Thyroid gland (tissue), 4 donors: ENCODE data around the gene CIT. TPM values are rescaled to one million over a fixed set of nuclear protein-coding genes. Genes with fewer than 3 reads are reported as not detected.

Experiments used
- DNase-seq, 2 donors: peaks; one replicate each; pipeline ENCODE4 v3.0.0-alpha.2; 2019
- H3K27ac ChIP-seq, 3 donors: fragments of 200-600 bp; sonication (generic); 1 replicate in 2 of 3; 2 replicates in 1 of 3; pipeline ENCODE4 v1.5.1; 2016 to 2019; ENCODE audit warnings: mild to moderate bottlenecking in 1 of 3, moderate library complexity in 1 of 3
- H3K27me3 ChIP-seq: fragments of 200-600 bp; sonication (generic); one replicate; pipeline ENCODE4 v1.5.1; 2019
- H3K36me3 ChIP-seq, 2 donors: fragments of 200-600 bp; sonication (generic); one replicate each; pipeline ENCODE4 v1.5.1; 2016 to 2019
- H3K4me1 ChIP-seq, 2 donors: fragments of 200-600 bp; sonication (generic); one replicate each; pipeline ENCODE4 v1.5.1; 2017 to 2019
- H3K4me3 ChIP-seq, 3 donors: fragments of 200-600 bp; sonication (generic); replicated peaks in 1 of 3; 1 replicate in 2 of 3; 2 replicates in 1 of 3; pipeline ENCODE4 v1.5.1; 2016; ENCODE audit warnings: mild to moderate bottlenecking in 1 of 3
- H3K9me3 ChIP-seq: fragments of 200-600 bp; sonication (generic); one replicate; pipeline ENCODE4 v1.5.1; 2017
- POLR2A ChIP-seq, 2 donors: fragments of 450-650 bp; IDR thresholded peaks; one replicate each; pipeline ENCODE4 v1.6.1; 2017; ENCODE audit warnings: antibody characterized with exemption in 2 of 2, mild to moderate bottlenecking in 2 of 2, moderate library complexity in 1 of 2
- WGBS, 2 donors: methylation state at CpG; one replicate each; pipeline ENCODE4 v1.1.5; 2017; 5-methylcytosine and 5-hydroxymethylcytosine counted together
- intact Hi-C: fragments of 100-400 bp; cut with DNase I; formaldehyde crosslinking; loops from one replicate; pipeline ENCODE4 v1.15.1; 2023
- total RNA-seq, 4 donors: library from RNA; depleted of rRNA; stranded (reverse); fragments of >200 nt; gene quantifications; one replicate each; pipeline ENCODE4 v1.2.3, GENCODE V29; 2016
- TF ChIP-seq, protein P1 (sequence below), 6 experiments: fragments of 200-600 bp in 3 of 6; fragments of 450-650 bp in 3 of 6; sonication (generic) in 3 of 6; IDR thresholded peaks; one replicate each; pipeline ENCODE4 v1.5.1; 2016 to 2019; ENCODE audit warnings: antibody characterized with exemption in 6 of 6, mild to moderate bottlenecking in 2 of 6, inconsistent platforms in 1 of 6, moderate library complexity in 1 of 6

CIT gene
- total RNA-seq, 4 donors from 2014 or later, result 1.8 to 9.1 (median 6.4) TPM

DNA sequence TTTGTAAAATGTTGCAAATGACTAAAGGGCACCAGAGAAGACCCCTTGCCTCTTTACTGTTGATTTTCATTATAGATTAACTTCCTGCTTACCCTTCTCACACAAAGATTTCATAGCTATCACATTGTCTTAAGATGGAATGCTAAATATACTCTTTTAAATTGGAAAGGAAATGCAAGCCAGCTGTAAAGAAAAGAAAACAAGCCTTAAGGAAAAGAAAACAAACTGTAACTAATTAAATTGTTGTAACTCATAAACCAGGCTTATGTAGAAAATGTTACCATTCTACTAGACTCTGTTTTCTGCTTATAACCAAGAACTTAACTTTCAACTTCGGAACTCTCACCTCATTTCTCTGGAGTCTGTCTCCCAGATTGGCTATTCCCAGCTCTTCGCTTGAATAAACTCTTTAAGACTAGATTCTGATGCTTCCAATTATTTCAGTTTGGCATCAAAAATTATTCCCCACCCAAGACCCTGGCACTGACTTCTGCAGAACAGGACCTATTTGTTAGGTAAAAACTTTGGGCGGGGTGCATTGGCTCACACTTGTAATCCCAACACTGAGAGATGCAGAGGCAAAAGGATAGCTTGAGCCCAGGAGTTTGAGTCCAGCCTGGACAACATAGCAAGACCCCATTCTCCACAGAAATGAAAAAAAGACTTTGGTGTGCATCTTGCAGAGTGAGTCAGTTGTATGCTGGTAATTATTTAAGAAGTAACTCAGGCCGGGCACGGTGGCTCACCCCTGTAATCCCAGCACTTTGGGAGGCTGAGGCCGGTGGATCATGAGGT is 36.6 kb upstream of the CIT start:
- no peaks in the 10 kb centered on the region for H3K9me3 ChIP-seq
- H3K36me3 ChIP-seq, result no peaks in the 10 kb centered on the region
- 95 to 97% methylated on average over 6 of the region's 6 CpGs for WGBS, 2 donors
- H3K4me1 ChIP-seq, result no peaks in the 10 kb centered on the region
- H3K27me3 ChIP-seq, result no peaks in the 10 kb centered on the region
- no peak for TF ChIP-seq POLR2A (IDR thresholded peaks at IDR 0.05)
- TF ChIP-seq, protein P1, sequence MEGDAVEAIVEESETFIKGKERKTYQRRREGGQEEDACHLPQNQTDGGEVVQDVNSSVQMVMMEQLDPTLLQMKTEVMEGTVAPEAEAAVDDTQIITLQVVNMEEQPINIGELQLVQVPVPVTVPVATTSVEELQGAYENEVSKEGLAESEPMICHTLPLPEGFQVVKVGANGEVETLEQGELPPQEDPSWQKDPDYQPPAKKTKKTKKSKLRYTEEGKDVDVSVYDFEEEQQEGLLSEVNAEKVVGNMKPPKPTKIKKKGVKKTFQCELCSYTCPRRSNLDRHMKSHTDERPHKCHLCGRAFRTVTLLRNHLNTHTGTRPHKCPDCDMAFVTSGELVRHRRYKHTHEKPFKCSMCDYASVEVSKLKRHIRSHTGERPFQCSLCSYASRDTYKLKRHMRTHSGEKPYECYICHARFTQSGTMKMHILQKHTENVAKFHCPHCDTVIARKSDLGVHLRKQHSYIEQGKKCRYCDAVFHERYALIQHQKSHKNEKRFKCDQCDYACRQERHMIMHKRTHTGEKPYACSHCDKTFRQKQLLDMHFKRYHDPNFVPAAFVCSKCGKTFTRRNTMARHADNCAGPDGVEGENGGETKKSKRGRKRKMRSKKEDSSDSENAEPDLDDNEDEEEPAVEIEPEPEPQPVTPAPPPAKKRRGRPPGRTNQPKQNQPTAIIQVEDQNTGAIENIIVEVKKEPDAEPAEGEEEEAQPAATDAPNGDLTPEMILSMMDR (IDR thresholded peaks at IDR 0.05), result no peak
- intact Hi-C loops, result no loop called here
- DNase-seq, result no peak
- H3K4me3 ChIP-seq, result no peak overlapping the region
- H3K27ac ChIP-seq, result no peak overlapping the region

DNA sequence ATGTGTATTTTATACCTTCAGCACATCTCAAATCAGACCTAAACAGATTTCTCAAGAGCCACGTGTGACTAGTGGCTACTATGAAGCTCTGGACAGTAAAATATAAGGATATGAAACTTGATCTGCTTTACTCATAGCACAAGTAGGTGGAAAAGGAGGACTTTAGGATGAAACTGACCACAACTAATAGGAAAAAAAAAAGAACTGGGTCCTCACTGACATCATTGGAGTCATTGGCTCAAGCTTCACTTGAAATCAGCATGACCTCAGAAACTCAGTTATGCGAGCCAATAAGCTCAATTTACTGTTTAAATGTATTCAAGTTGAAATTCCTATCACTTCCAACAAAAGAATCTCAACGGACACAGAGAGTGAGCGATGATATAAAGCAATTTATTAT is 34.1 kb upstream of the CIT start:
- intact Hi-C loops, result no loop called here
- Histone ChIP-seq H3K4me3 (no peak overlapping the region), H3K36me3 (no peaks in the 10 kb centered on the region), H3K27me3 (no peaks in the 10 kb centered on the region), H3K4me1 (no peaks in the 10 kb centered on the region), H3K27ac (no peak overlapping the region), H3K9me3 (no peaks in the 10 kb centered on the region)
- TF ChIP-seq, protein P1 (IDR thresholded peaks at IDR 0.05), result no peak
- TF ChIP-seq POLR2A (IDR thresholded peaks at IDR 0.05), result no peak
- 67 to 70% methylated on average over 4 of the region's 4 CpGs for whole genome bisulfite sequencing, 2 donors
- no peak for DNase-seq

DNA sequence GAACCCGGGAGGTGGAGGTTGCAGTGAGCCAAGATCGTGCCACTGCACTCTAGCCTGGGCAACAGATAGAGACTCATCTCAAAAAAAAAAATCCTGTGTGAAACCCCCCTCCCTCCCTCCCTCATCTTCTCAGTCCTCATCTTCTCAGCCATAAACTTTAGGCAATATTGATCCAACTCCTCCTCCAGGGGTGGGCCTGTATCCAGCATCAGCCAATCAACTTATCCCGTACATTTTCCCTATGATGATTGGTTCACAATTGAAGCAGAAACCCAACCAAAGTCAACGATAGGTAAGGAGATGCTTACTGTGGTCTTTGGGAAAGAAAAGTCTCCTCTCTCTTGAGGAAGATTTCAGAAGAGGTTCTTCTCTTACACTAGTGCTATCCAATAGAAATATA is 33.5 kb upstream of the CIT start:
- WGBS, 2 donors, result 93 to 94% methylated on average over 4 of the region's 4 CpGs
- H3K4me3 ChIP-seq, result no peak overlapping the region
- intact Hi-C loops, result no loop called here

DNA sequence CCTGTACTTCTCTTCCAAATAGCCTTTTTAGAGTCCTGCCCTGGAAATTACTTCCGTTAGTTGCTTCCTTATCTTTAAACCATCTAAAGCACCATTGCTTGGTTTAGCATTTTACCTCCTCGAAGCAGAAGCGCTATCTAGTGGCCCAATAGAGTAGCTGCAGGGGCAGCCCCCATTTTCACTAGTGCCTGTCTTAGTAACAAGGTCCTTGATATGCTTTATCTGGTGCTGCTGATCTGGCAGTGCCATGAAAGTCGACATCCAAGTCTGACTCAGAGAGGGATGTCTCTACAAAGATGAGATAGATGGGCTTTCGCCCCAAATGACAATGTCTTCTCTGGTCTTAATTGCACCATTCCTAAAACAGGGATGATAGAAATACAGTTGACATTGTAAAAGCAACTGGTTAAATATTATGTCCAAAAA is 25.0 kb upstream of the CIT start:
- peak; percentile 54 to 57 for DNase-seq
- Histone ChIP-seq H3K27me3 (no peaks in the 10 kb centered on the region), H3K27ac (no peak overlapping the region), H3K9me3 (no peaks in the 10 kb centered on the region), H3K4me3 (no peak overlapping the region), H3K36me3 (no peaks in the 10 kb centered on the region), H3K4me1 (no peaks in the 10 kb centered on the region)
- TF ChIP-seq, protein P1 (IDR thresholded peaks at IDR 0.05), result peak; percentile 65 to 81 (median 67)
- no peak for TF ChIP-seq POLR2A (IDR thresholded peaks at IDR 0.05)
- WGBS, 2 donors, result 0 to 2% methylated on average over 5 of the region's 5 CpGs
- intact Hi-C loops, result no loop called here

More for the DNA sequence above, 33.5 kb upstream of the CIT start:
- TF ChIP-seq POLR2A (IDR thresholded peaks at IDR 0.05), result no peak
- TF ChIP-seq, protein P1 (IDR thresholded peaks at IDR 0.05), result no peak
- Histone ChIP-seq H3K36me3 (no peaks in the 10 kb centered on the region), H3K9me3 (no peaks in the 10 kb centered on the region), H3K27ac (no peak overlapping the region), H3K4me1 (no peaks in the 10 kb centered on the region), H3K27me3 (no peaks in the 10 kb centered on the region)
- DNase-seq, result no peak

DNA sequence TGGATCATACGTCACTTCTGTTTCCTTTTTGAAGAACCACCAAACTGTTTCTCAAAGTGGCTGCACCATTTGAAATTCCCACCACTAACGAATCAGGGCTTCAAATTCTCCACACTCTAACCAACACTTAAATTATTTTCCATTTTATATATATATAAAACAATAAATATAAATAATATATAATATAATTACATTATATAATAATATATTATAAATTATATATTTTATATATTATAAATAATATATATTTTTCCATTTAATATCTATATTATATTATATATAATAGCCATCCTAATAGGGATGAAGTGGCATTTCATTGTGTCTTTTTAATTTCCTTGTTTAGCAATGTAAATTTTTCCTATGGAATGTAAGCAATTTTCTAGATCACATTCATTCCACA is 24.6 kb upstream of the CIT start:
- Histone ChIP-seq H3K4me1 (no peaks in the 10 kb centered on the region), H3K9me3 (no peaks in the 10 kb centered on the region), H3K27ac (no peak overlapping the region), H3K27me3 (no peaks in the 10 kb centered on the region), H3K36me3 (no peaks in the 10 kb centered on the region), H3K4me3 (no peak overlapping the region)
- WGBS, 2 donors, result 81 to 83% methylated on average over 2 of the region's 2 CpGs
- TF ChIP-seq, protein P1 (IDR thresholded peaks at IDR 0.05), result no peak
- TF ChIP-seq POLR2A (IDR thresholded peaks at IDR 0.05), result no peak
- intact Hi-C loops, result no loop called here
- DNase-seq, result no peak
